Measurements from ENCODE around the gene HEXIM2. TPM values are rescaled to one million over a fixed set of nuclear protein-coding genes. Genes with fewer than 3 reads are reported as not detected.

The HEXIM2 gene
- total RNA-seq, 1 experiment from 2014 or later = 13.5 TPM

GRCh38 chr17:45119964-45120363 lies 41.7 kb upstream of the HEXIM2 start:
- H3K36me3 ChIP-seq (ENCODE audit: control insufficient read depth in 1 of 2, insufficient read depth in 2 of 2, low read length in 2 of 2) = peaks cover 0 to 11% of the 10 kb centered on the region in 2 experiments; a peak in 2 of 4 replicates
- TF ChIP-seq EZH2phosphoT487 (IDR thresholded peaks at IDR 0.05; ENCODE audit: borderline replicate concordance) (no peak), SRF (IDR thresholded peaks at IDR 0.05; ENCODE audit: low read depth) (no peak), JUND (IDR thresholded peaks at IDR 0.05) (no peak)
- CTCF ChIA-PET = no interaction called here
- RAD21 ChIA-PET (ENCODE audit: low non-redundant PET in 1 of 2, low total read pairs in 2 of 2, uncharacterized antibody in 2 of 2, unreplicated experiment in 2 of 2) = no interaction called here
- H3K27me3 ChIP-seq (ENCODE audit: insufficient read depth, low read length) = no peaks in the 10 kb centered on the region
- no peak overlapping the region for H3K4me3 ChIP-seq (replicated peaks in 1 of 2; ENCODE audit: low read depth in 1 of 2, low read length in 2 of 2)
- H3K79me2 ChIP-seq (ENCODE audit: insufficient read depth, low read length) = peaks cover 29% of the 10 kb centered on the region
- H3K4me1 ChIP-seq (ENCODE audit: control insufficient read depth in 1 of 2, insufficient read depth in 2 of 2, low read length in 2 of 2) = peaks cover 33 to 36% of the 10 kb centered on the region in 2 experiments
- H4K20me1 ChIP-seq (ENCODE audit: insufficient read depth) = no peaks in the 10 kb centered on the region
- no peaks in the 10 kb centered on the region for H3K9me2 ChIP-seq (ENCODE audit: insufficient read depth)
- no peak overlapping the region for H2AFZ ChIP-seq (ENCODE audit: low read depth, low read length, poor library complexity, severe bottlenecking)
- H3K9me3 ChIP-seq (ENCODE audit: control insufficient read depth in 1 of 2, insufficient read depth in 1 of 2, low read depth in 1 of 2, low read length in 2 of 2) = no peaks in the 10 kb centered on the region
- intact Hi-C loops (cut with micrococcal nuclease) = no loop called here
- no peak overlapping the region for H3K4me2 ChIP-seq (ENCODE audit: low read length)
- no peak for DNase-seq (ENCODE audit: low read depth, low spot score)
- no TSS peak for BruUV-seq (replicated peaks)
- no peak overlapping the region for H3K9ac ChIP-seq (ENCODE audit: low read length)
- H3K27ac ChIP-seq (ENCODE audit: low read depth, low read length) = no peak overlapping the region
- POLR2A ChIA-PET = no interaction called here
- ATAC-seq = no peak

- intact Hi-C loops (cut with micrococcal nuclease) = no loop called here
- POLR2A ChIA-PET = no interaction called here
- Histone ChIP-seq H3K36me3 (ENCODE audit: control insufficient read depth in 1 of 2, insufficient read depth in 2 of 2, low read length in 2 of 2) (peaks cover 0 to 11% of the 10 kb centered on the region in 2 experiments; a peak in 2 of 4 replicates), H2AFZ (ENCODE audit: low read depth, low read length, poor library complexity, severe bottlenecking) (no peak overlapping the region), H3K4me1 (ENCODE audit: control insufficient read depth in 1 of 2, insufficient read depth in 2 of 2, low read length in 2 of 2) (peaks cover 39 to 42% of the 10 kb centered on the region in 2 experiments), H3K4me2 (ENCODE audit: low read length) (no peak overlapping the region), H3K4me3 (replicated peaks in 1 of 2; ENCODE audit: low read depth in 1 of 2, low read length in 2 of 2) (no peak overlapping the region), H3K9me3 (ENCODE audit: control insufficient read depth in 1 of 2, insufficient read depth in 1 of 2, low read depth in 1 of 2, low read length in 2 of 2) (no peaks in the 10 kb centered on the region), H3K9me2 (ENCODE audit: insufficient read depth) (no peaks in the 10 kb centered on the region), H3K27me3 (ENCODE audit: insufficient read depth, low read length) (no peaks in the 10 kb centered on the region), H3K9ac (ENCODE audit: low read length) (no peak overlapping the region), H3K79me2 (ENCODE audit: insufficient read depth, low read length) (peaks cover 34% of the 10 kb centered on the region), H3K27ac (ENCODE audit: low read depth, low read length) (no peak overlapping the region), H4K20me1 (ENCODE audit: insufficient read depth) (no peaks in the 10 kb centered on the region)
- no peak for TF ChIP-seq ELF1 (IDR thresholded peaks at IDR 0.05; ENCODE audit: borderline replicate concordance, low read depth)
- TF ChIP-seq, protein P1, sequence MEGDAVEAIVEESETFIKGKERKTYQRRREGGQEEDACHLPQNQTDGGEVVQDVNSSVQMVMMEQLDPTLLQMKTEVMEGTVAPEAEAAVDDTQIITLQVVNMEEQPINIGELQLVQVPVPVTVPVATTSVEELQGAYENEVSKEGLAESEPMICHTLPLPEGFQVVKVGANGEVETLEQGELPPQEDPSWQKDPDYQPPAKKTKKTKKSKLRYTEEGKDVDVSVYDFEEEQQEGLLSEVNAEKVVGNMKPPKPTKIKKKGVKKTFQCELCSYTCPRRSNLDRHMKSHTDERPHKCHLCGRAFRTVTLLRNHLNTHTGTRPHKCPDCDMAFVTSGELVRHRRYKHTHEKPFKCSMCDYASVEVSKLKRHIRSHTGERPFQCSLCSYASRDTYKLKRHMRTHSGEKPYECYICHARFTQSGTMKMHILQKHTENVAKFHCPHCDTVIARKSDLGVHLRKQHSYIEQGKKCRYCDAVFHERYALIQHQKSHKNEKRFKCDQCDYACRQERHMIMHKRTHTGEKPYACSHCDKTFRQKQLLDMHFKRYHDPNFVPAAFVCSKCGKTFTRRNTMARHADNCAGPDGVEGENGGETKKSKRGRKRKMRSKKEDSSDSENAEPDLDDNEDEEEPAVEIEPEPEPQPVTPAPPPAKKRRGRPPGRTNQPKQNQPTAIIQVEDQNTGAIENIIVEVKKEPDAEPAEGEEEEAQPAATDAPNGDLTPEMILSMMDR (IDR thresholded peaks at IDR 0.05 in 2 of 3, conservative IDR thresholded peaks at IDR 0.05 in 1 of 3; ENCODE audit: borderline replicate concordance in 1 of 3, insufficient read depth in 1 of 3, low read depth in 2 of 3, low read length in 2 of 3) = peak in 1 of 3 experiments; percentile 20; a peak in 1 of 6 replicates
- RAD21 ChIA-PET (ENCODE audit: low non-redundant PET in 1 of 2, low total read pairs in 2 of 2, uncharacterized antibody in 2 of 2, unreplicated experiment in 2 of 2) = no interaction called here
- ATAC-seq (no peak), DNase-seq (ENCODE audit: low read depth, low spot score) (no peak)
- no TSS peak for BruUV-seq (replicated peaks)
- CTCF ChIA-PET = interaction anchor here (1.0 kb wide), 1 partner anchor 12 kb away, joined by 3 read pairs; no protein-coding TSS in a partner anchor
These were observed 41.1 kb upstream of the HEXIM2 start for GRCh38 chr17:45120558-45120957.

Data from HCT116 (cell line).